ENCODE data around the gene MRPL49.
"Not testable (repeated sequence)": the region's sequence is repeated elsewhere in the genome, so short reads cannot be mapped to it uniquely, and the experiment has no call there.

Gene MRPL49

DNA sequence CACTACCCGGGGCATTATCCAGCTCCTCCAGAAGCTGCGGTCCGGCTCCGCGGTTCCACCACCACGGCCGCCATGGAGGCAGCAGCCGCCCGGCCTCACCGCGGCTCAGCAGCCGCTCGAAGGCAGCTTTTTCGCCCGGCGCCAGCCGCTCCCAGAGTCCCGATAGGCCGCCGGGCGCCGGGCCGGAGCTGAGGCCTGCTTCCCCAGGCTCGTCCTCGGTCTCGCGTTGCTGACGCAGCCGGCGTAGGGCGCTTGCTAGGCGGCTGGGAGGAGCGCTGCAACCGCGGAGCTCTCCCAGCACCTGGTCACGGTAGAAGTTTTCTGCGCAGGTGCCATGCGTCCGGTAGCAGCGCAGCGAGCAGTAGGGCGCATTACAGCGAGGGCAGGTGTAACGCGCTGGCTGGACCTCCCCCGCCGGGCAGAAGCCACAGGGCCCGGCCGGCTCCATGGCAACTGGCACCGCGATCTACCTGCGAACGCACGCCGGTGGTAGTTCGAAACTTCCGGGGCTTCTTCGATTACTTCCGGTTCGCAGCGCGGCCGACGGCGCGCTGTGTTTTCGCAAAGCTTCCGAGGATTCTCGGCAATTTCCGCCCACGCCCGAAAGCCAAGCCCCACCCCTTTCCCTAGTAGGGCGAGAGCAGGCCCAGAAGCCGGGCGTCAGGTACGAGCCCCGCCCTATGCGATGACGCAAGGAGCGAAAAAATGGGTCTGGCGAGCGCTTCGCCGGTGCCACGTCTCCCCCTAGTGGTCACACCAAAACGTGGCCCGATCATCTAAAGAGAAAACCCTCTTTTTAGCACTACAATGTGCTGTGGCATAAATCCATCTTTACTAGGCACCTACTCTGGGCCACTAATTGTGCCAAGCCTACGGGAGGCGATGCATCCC is 4.7 kb upstream of the MRPL49 start, which contains the start of gene ZNHIT2:
Gene ZNHIT2, minus strand, starts transcription at position 496 of the 891 bp plus-strand sequence. Its CDS starts 48 bp downstream, at position 448.
- DNase-seq: peak; percentile 99 to 100 (median 99)
- Histone ChIP-seq H3K27me3 (replicated peaks in 2 of 5; ENCODE audit: control insufficient read depth in 4 of 5, insufficient read depth in 5 of 5, low read length in 4 of 5) (no peaks in the 10 kb centered on the region), H3K9me3 (ENCODE audit: control extremely low read depth in 1 of 5, control insufficient read depth in 4 of 5, insufficient read depth in 2 of 5, low read depth in 1 of 5, low read length in 4 of 5) (no peaks in the 10 kb centered on the region), H3K4me3 (ENCODE audit: control insufficient read depth in 1 of 7, extremely low read depth in 1 of 7, insufficient read depth in 4 of 7, low read depth in 2 of 7, low read length in 6 of 7) (peak within 1 kb of the TSS; percentile 50 to 90 (median 88)), H3K36me3 (ENCODE audit: control insufficient read depth in 4 of 4, insufficient read depth in 4 of 4, low read length in 3 of 4) (peaks cover 4 to 57% (median 22%) of the 10 kb centered on the region in 4 experiments), H3K27ac (ENCODE audit: insufficient read depth in 1 of 2, low read depth in 1 of 2, low read length in 2 of 2, poor library complexity in 1 of 2, severe bottlenecking in 2 of 2) (peak within 1 kb of the TSS; percentile 68 to 86), H3K4me1 (ENCODE audit: control extremely low read depth in 1 of 4, control insufficient read depth in 4 of 4, insufficient read depth in 4 of 4, low read length in 3 of 4) (peaks cover 6 to 52% (median 36%) of the 10 kb centered on the region in 4 experiments)
- ChIA-PET POLR2A (interaction anchor here (0.8 to 3.7 kb wide), 10 partner anchors 10 to 239 kb away, joined by 3 to 26 read pairs (median 4); partner anchors contain the start of genes ARL2, CAPN1, EHD1 and SYVN1), CTCF (interaction anchor here (0.8 to 3.4 kb wide), 14 partner anchors 8 to 330 kb away, joined by 3 to 23 read pairs (median 4); partner anchors contain the start of genes BATF2, CAPN1 and SPDYC)
- under 1% methylated on average over 82 of the region's 89 CpGs for WGBS (ENCODE audit: insufficient coverage)

GRCh38 chr11:65118097-65118837 is 3.9 kb upstream of the MRPL49 start:
- ChIA-PET CTCF (interaction anchor here (0.8 to 4.8 kb wide), 13 partner anchors 8 to 331 kb away, joined by 3 to 35 read pairs (median 5); partner anchors contain the start of genes BATF2, CAPN1 and TM7SF2), POLR2A (interaction anchor here (0.8 to 3.7 kb wide), 7 partner anchors 14 to 240 kb away, joined by 3 to 26 read pairs (median 5); partner anchors contain the start of genes ARL2, CAPN1, EHD1 and SYVN1)
- peak overlapping the region in 1 of 2 experiments; percentile 34 for H3K27ac ChIP-seq (ENCODE audit: insufficient read depth in 1 of 2, low read depth in 1 of 2, low read length in 2 of 2, poor library complexity in 1 of 2, severe bottlenecking in 2 of 2)
- no peak for DNase-seq
- H3K4me3 ChIP-seq (ENCODE audit: control insufficient read depth in 1 of 7, extremely low read depth in 1 of 7, insufficient read depth in 4 of 7, low read depth in 2 of 7, low read length in 6 of 7): no peak overlapping the region
- peaks cover 7 to 50% (median 35%) of the 10 kb centered on the region in 4 experiments for H3K4me1 ChIP-seq (ENCODE audit: control extremely low read depth in 1 of 4, control insufficient read depth in 4 of 4, insufficient read depth in 4 of 4, low read length in 3 of 4)
- H3K36me3 ChIP-seq (ENCODE audit: control insufficient read depth in 4 of 4, insufficient read depth in 4 of 4, low read length in 3 of 4): peaks cover 4 to 57% (median 22%) of the 10 kb centered on the region in 4 experiments
- H3K27me3 ChIP-seq (replicated peaks in 2 of 5; ENCODE audit: control insufficient read depth in 4 of 5, insufficient read depth in 5 of 5, low read length in 4 of 5): no peaks in the 10 kb centered on the region
- H3K9me3 ChIP-seq (ENCODE audit: control extremely low read depth in 1 of 5, control insufficient read depth in 4 of 5, insufficient read depth in 2 of 5, low read depth in 1 of 5, low read length in 4 of 5): no peaks in the 10 kb centered on the region
- WGBS (ENCODE audit: insufficient coverage): 96% methylated on average over 17 of the region's 18 CpGs

GRCh38 chr11:65118891-65119669 is 3.0 kb upstream of the MRPL49 start:
- peaks cover 4 to 57% (median 22%) of the 10 kb centered on the region in 4 experiments for H3K36me3 ChIP-seq (ENCODE audit: control insufficient read depth in 4 of 4, insufficient read depth in 4 of 4, low read length in 3 of 4)
- H3K27me3 ChIP-seq (replicated peaks in 2 of 5; ENCODE audit: control insufficient read depth in 4 of 5, insufficient read depth in 5 of 5, low read length in 4 of 5); H3K9me3 ChIP-seq (ENCODE audit: control extremely low read depth in 1 of 5, control insufficient read depth in 4 of 5, insufficient read depth in 2 of 5, low read depth in 1 of 5, low read length in 4 of 5); H3K4me3 ChIP-seq (ENCODE audit: control insufficient read depth in 1 of 7, extremely low read depth in 1 of 7, insufficient read depth in 4 of 7, low read depth in 2 of 7, low read length in 6 of 7); DNase-seq: not testable (repeated sequence)
- ChIA-PET POLR2A (interaction anchor here (1.4 to 3.7 kb wide), 2 partner anchors 13 to 16 kb away, joined by 5 to 26 read pairs; partner anchors contain the start of gene SYVN1), CTCF (interaction anchor here (1.0 to 4.8 kb wide), 10 partner anchors 9 to 273 kb away, joined by 3 to 35 read pairs (median 10); partner anchors contain the start of genes CAPN1 and TM7SF2)
- WGBS (ENCODE audit: insufficient coverage): 98% methylated on average over 13 of the region's 18 CpGs
- H3K27ac ChIP-seq (ENCODE audit: insufficient read depth in 1 of 2, low read depth in 1 of 2, low read length in 2 of 2, poor library complexity in 1 of 2, severe bottlenecking in 2 of 2): peak overlapping the region in 1 of 2 experiments; percentile 34
- H3K4me1 ChIP-seq (ENCODE audit: control extremely low read depth in 1 of 4, control insufficient read depth in 4 of 4, insufficient read depth in 4 of 4, low read length in 3 of 4): peaks cover 7 to 43% (median 29%) of the 10 kb centered on the region in 4 experiments

DNA sequence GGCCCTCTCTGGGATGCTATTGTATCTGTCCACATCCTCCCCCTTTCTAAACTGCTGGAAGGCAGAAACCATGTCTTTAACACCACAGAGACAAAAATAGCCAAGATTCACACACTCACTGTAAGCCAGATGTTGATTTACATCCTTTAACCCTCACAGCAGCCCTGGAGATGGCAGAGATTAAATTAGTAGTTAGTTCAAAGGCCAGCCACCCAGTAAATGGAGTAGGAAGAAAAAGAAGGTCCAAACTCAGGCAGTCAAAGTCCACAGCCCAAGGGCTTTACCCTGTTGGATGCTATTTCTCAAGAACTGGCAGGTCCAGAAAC is 2.5 kb upstream of the MRPL49 start:
- Histone ChIP-seq H3K4me1 (ENCODE audit: control extremely low read depth in 1 of 4, control insufficient read depth in 4 of 4, insufficient read depth in 4 of 4, low read length in 3 of 4) (peaks cover 7 to 42% (median 29%) of the 10 kb centered on the region in 4 experiments), H3K27ac (ENCODE audit: insufficient read depth in 1 of 2, low read depth in 1 of 2, low read length in 2 of 2, poor library complexity in 1 of 2, severe bottlenecking in 2 of 2) (peak overlapping the region in 1 of 2 experiments; percentile 97), H3K4me3 (ENCODE audit: control insufficient read depth in 1 of 7, extremely low read depth in 1 of 7, insufficient read depth in 4 of 7, low read depth in 2 of 7, low read length in 6 of 7) (no peak overlapping the region), H3K36me3 (ENCODE audit: control insufficient read depth in 4 of 4, insufficient read depth in 4 of 4, low read length in 3 of 4) (peaks cover 4 to 60% (median 25%) of the 10 kb centered on the region in 4 experiments), H3K27me3 (replicated peaks in 2 of 5; ENCODE audit: control insufficient read depth in 4 of 5, insufficient read depth in 5 of 5, low read length in 4 of 5) (no peaks in the 10 kb centered on the region), H3K9me3 (ENCODE audit: control extremely low read depth in 1 of 5, control insufficient read depth in 4 of 5, insufficient read depth in 2 of 5, low read depth in 1 of 5, low read length in 4 of 5) (no peaks in the 10 kb centered on the region)
- ChIA-PET POLR2A (no interaction called here), CTCF (interaction anchor here (1.0 to 4.8 kb wide), 5 partner anchors 9 to 62 kb away, joined by 3 to 35 read pairs (median 12); partner anchors contain the start of genes CAPN1 and TM7SF2)
- no peak for DNase-seq

DNA sequence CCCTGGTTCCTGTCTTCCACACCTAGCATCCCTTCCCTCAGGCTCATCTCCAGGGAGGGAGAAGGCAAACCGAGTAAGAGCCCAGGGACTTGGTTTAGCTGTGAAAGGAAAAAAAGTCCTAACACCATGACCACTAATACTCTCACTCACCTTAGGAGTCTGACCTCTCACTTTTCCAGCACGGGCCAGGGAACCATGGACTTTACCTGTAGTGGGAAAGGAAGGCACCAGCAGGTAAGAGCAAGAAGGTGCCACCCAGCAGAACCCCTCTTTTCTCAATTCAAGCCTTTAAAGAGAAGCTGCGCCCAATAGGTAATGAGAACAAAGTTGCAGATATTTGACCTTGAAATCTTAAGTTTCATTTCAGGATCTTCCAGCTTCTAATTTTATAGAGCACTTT is 1.3 kb upstream of the MRPL49 start:
- Histone ChIP-seq H3K4me1 (ENCODE audit: control extremely low read depth in 1 of 4, control insufficient read depth in 4 of 4, insufficient read depth in 4 of 4, low read length in 3 of 4) (peaks cover 7 to 37% (median 28%) of the 10 kb centered on the region in 4 experiments), H3K36me3 (ENCODE audit: control insufficient read depth in 4 of 4, insufficient read depth in 4 of 4, low read length in 3 of 4) (peaks cover 4 to 60% (median 31%) of the 10 kb centered on the region in 4 experiments), H3K27ac (ENCODE audit: insufficient read depth in 1 of 2, low read depth in 1 of 2, low read length in 2 of 2, poor library complexity in 1 of 2, severe bottlenecking in 2 of 2) (peak overlapping the region; percentile 95 to 97), H3K9me3 (ENCODE audit: control extremely low read depth in 1 of 5, control insufficient read depth in 4 of 5, insufficient read depth in 2 of 5, low read depth in 1 of 5, low read length in 4 of 5) (no peaks in the 10 kb centered on the region), H3K27me3 (replicated peaks in 2 of 5; ENCODE audit: control insufficient read depth in 4 of 5, insufficient read depth in 5 of 5, low read length in 4 of 5) (no peaks in the 10 kb centered on the region), H3K4me3 (ENCODE audit: control insufficient read depth in 1 of 7, extremely low read depth in 1 of 7, insufficient read depth in 4 of 7, low read depth in 2 of 7, low read length in 6 of 7) (peak overlapping the region in 6 of 7 experiments; percentile 95 to 99 (median 98))
- CTCF ChIA-PET: interaction anchor here (0.9 to 4.8 kb wide), 8 partner anchors 8 to 109 kb away, joined by 3 to 35 read pairs (median 10); partner anchors contain the start of genes CAPN1 and TM7SF2
- DNase-seq: no peak
- POLR2A ChIA-PET: interaction anchor here (1.2 to 2.2 kb wide), 2 partner anchors 11 to 13 kb away, joined by 4 to 37 read pairs; partner anchors contain the start of gene SYVN1
- 86% methylated on average over 1 of the region's 3 CpGs for WGBS (ENCODE audit: insufficient coverage)

GRCh38 chr11:65121447-65121864 is 665 bp upstream of the MRPL49 start:
- POLR2A ChIA-PET: interaction anchor here (0.6 to 2.2 kb wide), 6 partner anchors 11 to 301 kb away, joined by 3 to 37 read pairs (median 5); partner anchors contain the start of genes CAPN1, NEAT1 and SYVN1
- peak overlapping the region; percentile 89 to 99 (median 97) for H3K4me3 ChIP-seq (ENCODE audit: control insufficient read depth in 1 of 7, extremely low read depth in 1 of 7, insufficient read depth in 4 of 7, low read depth in 2 of 7, low read length in 6 of 7)
- CTCF ChIA-PET: interaction anchor here (0.9 to 4.8 kb wide), 8 partner anchors 9 to 109 kb away, joined by 3 to 35 read pairs (median 10); partner anchors contain the start of genes CAPN1, SYVN1 and TM7SF2
- H3K27me3 ChIP-seq (replicated peaks in 2 of 5; ENCODE audit: control insufficient read depth in 4 of 5, insufficient read depth in 5 of 5, low read length in 4 of 5): no peaks in the 10 kb centered on the region
- H3K4me1 ChIP-seq (ENCODE audit: control extremely low read depth in 1 of 4, control insufficient read depth in 4 of 4, insufficient read depth in 4 of 4, low read length in 3 of 4): peaks cover 7 to 30% (median 24%) of the 10 kb centered on the region in 4 experiments
- peak in 2 of 3 donors; percentile 39 to 56 for DNase-seq
- peaks cover 4 to 59% (median 32%) of the 10 kb centered on the region in 4 experiments for H3K36me3 ChIP-seq (ENCODE audit: control insufficient read depth in 4 of 4, insufficient read depth in 4 of 4, low read length in 3 of 4)
- peak overlapping the region; percentile 95 to 97 for H3K27ac ChIP-seq (ENCODE audit: insufficient read depth in 1 of 2, low read depth in 1 of 2, low read length in 2 of 2, poor library complexity in 1 of 2, severe bottlenecking in 2 of 2)
- 0% methylated on average over 18 of the region's 22 CpGs for WGBS (ENCODE audit: insufficient coverage)
- H3K9me3 ChIP-seq (ENCODE audit: control extremely low read depth in 1 of 5, control insufficient read depth in 4 of 5, insufficient read depth in 2 of 5, low read depth in 1 of 5, low read length in 4 of 5): no peaks in the 10 kb centered on the region

Measured in common myeloid progenitor, CD34-positive (primary cell).